SK-N-SH treated with all-trans-retinoic acid at 6 μM for 48 hours (cell line): ENCODE data around the gene USP40.

Experiments used
- ARNTL ChIP-seq: fragments of 450-650 bp; formaldehyde crosslinking; IDR thresholded peaks from 2 replicates; pipeline ENCODE4 v1.5.0; 2020; ENCODE audit warnings: low read depth, mild to moderate bottlenecking, moderate library complexity, borderline replicate concordance
- BACH2 ChIP-seq: fragments of 250-450 bp; sonication (Bioruptor Pico); IDR thresholded peaks from 2 replicates; pipeline ENCODE4 v1.9.0; 2021; ENCODE audit warnings: mild to moderate bottlenecking, borderline replicate concordance
- CREB5 ChIP-seq: fragments of 250-450 bp; sonication (Bioruptor Pico); IDR thresholded peaks from 2 replicates; pipeline ENCODE4 v1.5.1; 2020; ENCODE audit warnings: low read depth, mild to moderate bottlenecking, moderate library complexity
- ESRRG ChIP-seq: fragments of 250-450 bp; sonication (Bioruptor Pico); IDR thresholded peaks from 2 replicates; pipeline ENCODE4 v1.6.1; 2021; ENCODE audit warnings: mild to moderate bottlenecking
- ZC3H10 ChIP-seq: fragments of 250-450 bp; sonication (Bioruptor Pico); IDR thresholded peaks from 2 replicates; pipeline ENCODE4 v1.5.1; 2021; ENCODE audit warnings: mild to moderate bottlenecking, moderate library complexity
- ZNF8 ChIP-seq: fragments of 450-650 bp; formaldehyde crosslinking; IDR thresholded peaks from 2 replicates; pipeline ENCODE4 v1.5.0; 2020; ENCODE audit warnings: mild to moderate bottlenecking, moderate library complexity
- TF ChIP-seq, protein P1 (sequence below): fragments of 250-450 bp; sonication (Bioruptor Pico); IDR thresholded peaks from 2 replicates; pipeline ENCODE4 v1.5.1; 2021; ENCODE audit warnings: mild to moderate bottlenecking, moderate library complexity
- TF ChIP-seq, protein P2 (sequence below): fragments of 250-450 bp; sonication (Bioruptor Pico); IDR thresholded peaks from 2 replicates; pipeline ENCODE4 v1.5.0; 2020; ENCODE audit warnings: mild to moderate bottlenecking, moderate library complexity
- TF ChIP-seq, protein P3 (sequence below): fragments of 250-450 bp; sonication (Bioruptor Pico); IDR thresholded peaks from 2 replicates; pipeline ENCODE4 v1.8.0; 2020; ENCODE audit warnings: mild to moderate bottlenecking, moderate library complexity, borderline replicate concordance

GRCh38 chr2:233556881-233557736, 9.5 kb downstream of the USP40 start:
- no peak for TF ChIP-seq ZNF8 (CRISPR knock-in tag)
- no peak for TF ChIP-seq BACH2 (CRISPR knock-in tag)
- no peak for TF ChIP-seq CREB5 (CRISPR knock-in tag)
- TF ChIP-seq, protein P1, sequence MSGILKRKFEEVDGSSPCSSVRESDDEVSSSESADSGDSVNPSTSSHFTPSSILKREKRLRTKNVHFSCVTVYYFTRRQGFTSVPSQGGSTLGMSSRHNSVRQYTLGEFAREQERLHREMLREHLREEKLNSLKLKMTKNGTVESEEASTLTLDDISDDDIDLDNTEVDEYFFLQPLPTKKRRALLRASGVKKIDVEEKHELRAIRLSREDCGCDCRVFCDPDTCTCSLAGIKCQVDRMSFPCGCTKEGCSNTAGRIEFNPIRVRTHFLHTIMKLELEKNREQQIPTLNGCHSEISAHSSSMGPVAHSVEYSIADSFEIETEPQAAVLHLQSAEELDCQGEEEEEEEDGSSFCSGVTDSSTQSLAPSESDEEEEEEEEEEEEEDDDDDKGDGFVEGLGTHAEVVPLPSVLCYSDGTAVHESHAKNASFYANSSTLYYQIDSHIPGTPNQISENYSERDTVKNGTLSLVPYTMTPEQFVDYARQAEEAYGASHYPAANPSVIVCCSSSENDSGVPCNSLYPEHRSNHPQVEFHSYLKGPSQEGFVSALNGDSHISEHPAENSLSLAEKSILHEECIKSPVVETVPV (CRISPR knock-in tag), result no peak
- no peak for TF ChIP-seq ESRRG (CRISPR knock-in tag)
- TF ChIP-seq ARNTL (CRISPR knock-in tag), result no peak
- no peak for TF ChIP-seq ZC3H10 (CRISPR knock-in tag)
- TF ChIP-seq, protein P2, sequence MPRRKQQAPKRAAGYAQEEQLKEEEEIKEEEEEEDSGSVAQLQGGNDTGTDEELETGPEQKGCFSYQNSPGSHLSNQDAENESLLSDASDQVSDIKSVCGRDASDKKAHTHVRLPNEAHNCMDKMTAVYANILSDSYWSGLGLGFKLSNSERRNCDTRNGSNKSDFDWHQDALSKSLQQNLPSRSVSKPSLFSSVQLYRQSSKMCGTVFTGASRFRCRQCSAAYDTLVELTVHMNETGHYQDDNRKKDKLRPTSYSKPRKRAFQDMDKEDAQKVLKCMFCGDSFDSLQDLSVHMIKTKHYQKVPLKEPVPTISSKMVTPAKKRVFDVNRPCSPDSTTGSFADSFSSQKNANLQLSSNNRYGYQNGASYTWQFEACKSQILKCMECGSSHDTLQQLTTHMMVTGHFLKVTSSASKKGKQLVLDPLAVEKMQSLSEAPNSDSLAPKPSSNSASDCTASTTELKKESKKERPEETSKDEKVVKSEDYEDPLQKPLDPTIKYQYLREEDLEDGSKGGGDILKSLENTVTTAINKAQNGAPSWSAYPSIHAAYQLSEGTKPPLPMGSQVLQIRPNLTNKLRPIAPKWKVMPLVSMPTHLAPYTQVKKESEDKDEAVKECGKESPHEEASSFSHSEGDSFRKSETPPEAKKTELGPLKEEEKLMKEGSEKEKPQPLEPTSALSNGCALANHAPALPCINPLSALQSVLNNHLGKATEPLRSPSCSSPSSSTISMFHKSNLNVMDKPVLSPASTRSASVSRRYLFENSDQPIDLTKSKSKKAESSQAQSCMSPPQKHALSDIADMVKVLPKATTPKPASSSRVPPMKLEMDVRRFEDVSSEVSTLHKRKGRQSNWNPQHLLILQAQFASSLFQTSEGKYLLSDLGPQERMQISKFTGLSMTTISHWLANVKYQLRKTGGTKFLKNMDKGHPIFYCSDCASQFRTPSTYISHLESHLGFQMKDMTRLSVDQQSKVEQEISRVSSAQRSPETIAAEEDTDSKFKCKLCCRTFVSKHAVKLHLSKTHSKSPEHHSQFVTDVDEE (CRISPR knock-in tag), result no peak
- TF ChIP-seq, protein P3, sequence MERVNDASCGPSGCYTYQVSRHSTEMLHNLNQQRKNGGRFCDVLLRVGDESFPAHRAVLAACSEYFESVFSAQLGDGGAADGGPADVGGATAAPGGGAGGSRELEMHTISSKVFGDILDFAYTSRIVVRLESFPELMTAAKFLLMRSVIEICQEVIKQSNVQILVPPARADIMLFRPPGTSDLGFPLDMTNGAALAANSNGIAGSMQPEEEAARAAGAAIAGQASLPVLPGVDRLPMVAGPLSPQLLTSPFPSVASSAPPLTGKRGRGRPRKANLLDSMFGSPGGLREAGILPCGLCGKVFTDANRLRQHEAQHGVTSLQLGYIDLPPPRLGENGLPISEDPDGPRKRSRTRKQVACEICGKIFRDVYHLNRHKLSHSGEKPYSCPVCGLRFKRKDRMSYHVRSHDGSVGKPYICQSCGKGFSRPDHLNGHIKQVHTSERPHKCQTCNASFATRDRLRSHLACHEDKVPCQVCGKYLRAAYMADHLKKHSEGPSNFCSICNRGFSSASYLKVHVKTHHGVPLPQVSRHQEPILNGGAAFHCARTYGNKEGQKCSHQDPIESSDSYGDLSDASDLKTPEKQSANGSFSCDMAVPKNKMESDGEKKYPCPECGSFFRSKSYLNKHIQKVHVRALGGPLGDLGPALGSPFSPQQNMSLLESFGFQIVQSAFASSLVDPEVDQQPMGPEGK, result no peak
